Measurements from ENCODE around the gene HNRNPH1.

Gene HNRNPH1

GRCh38 chr5:179577286-179577960 lies 46.0 kb downstream of the HNRNPH1 start:
- no peak overlapping the region for H3K4me3 ChIP-seq (ENCODE audit: low read depth, low read length)
- TF ChIP-seq CTCF (IDR thresholded peaks at IDR 0.05; ENCODE audit: low read depth, low read length) (no peak), POLR2A (IDR thresholded peaks at IDR 0.05; ENCODE audit: extremely low read depth, insufficient read length) (no peak), MAX (IDR thresholded peaks at IDR 0.05; ENCODE audit: low read depth, low read length) (no peak), MYC (IDR thresholded peaks at IDR 0.05; ENCODE audit: low read depth, low read length) (no peak)
- no peak for DNase-seq (ENCODE audit: low read depth)

GRCh38 chr5:179572386-179572785 lies 51.1 kb downstream of the HNRNPH1 start:
- no peak for DNase-seq (ENCODE audit: low read depth)
- no peak overlapping the region for H3K4me3 ChIP-seq (ENCODE audit: low read depth, low read length)
- no peak for TF ChIP-seq MAX (IDR thresholded peaks at IDR 0.05; ENCODE audit: low read depth, low read length)
- no peak for TF ChIP-seq MYC (IDR thresholded peaks at IDR 0.05; ENCODE audit: low read depth, low read length)
- no peak for TF ChIP-seq POLR2A (IDR thresholded peaks at IDR 0.05; ENCODE audit: extremely low read depth, insufficient read length)
- TF ChIP-seq CTCF (IDR thresholded peaks at IDR 0.05; ENCODE audit: low read depth, low read length) = no peak

GRCh38 chr5:179568721-179569120 lies 54.8 kb downstream of the HNRNPH1 start:
- DNase-seq (ENCODE audit: low read depth) = no peak
- TF ChIP-seq POLR2A (IDR thresholded peaks at IDR 0.05; ENCODE audit: extremely low read depth, insufficient read length) = no peak
- no peak for TF ChIP-seq MAX (IDR thresholded peaks at IDR 0.05; ENCODE audit: low read depth, low read length)
- TF ChIP-seq CTCF (IDR thresholded peaks at IDR 0.05; ENCODE audit: low read depth, low read length) = no peak
- no peak for TF ChIP-seq MYC (IDR thresholded peaks at IDR 0.05; ENCODE audit: low read depth, low read length)
- H3K4me3 ChIP-seq (ENCODE audit: low read depth, low read length) = no peak overlapping the region

- no peak for TF ChIP-seq MAX (IDR thresholded peaks at IDR 0.05; ENCODE audit: low read depth, low read length)
- TF ChIP-seq POLR2A (IDR thresholded peaks at IDR 0.05; ENCODE audit: extremely low read depth, insufficient read length) = no peak
- TF ChIP-seq CTCF (IDR thresholded peaks at IDR 0.05; ENCODE audit: low read depth, low read length) = no peak
- no peak for TF ChIP-seq MYC (IDR thresholded peaks at IDR 0.05; ENCODE audit: low read depth, low read length)
- no peak overlapping the region for H3K4me3 ChIP-seq (ENCODE audit: low read depth, low read length)
- DNase-seq (ENCODE audit: low read depth) = no peak
These were observed 58.9 kb downstream of the HNRNPH1 start for GRCh38 chr5:179564526-179564925.

Data from NB4 (cell line).